Stimulated activated CD4-positive, alpha-beta T cell treated with anti-CD3 and anti-CD28 coated beads, Interleukin-12 subunit alpha, Interleukin-12 subunit beta, amount 100 ng/mL, for 48 hours (primary cell): ENCODE measurements around the gene SERPINB1.
"Not testable (repeated sequence)": the region's sequence is repeated elsewhere in the genome, so short reads cannot be mapped to it uniquely, and the experiment has no call there.

Experiments used
- DNase-seq, 3 donors: peaks; one replicate each; pipeline ENCODE4 v3.0.0-alpha.2; 2020; ENCODE audit warnings: low read depth in 2 of 3, low spot score in 1 of 3

SERPINB1 gene

GRCh38 chr6:2866171-2866846 lies 24.6 kb upstream of the SERPINB1 start:
- DNase-seq, result no peak

DNA sequence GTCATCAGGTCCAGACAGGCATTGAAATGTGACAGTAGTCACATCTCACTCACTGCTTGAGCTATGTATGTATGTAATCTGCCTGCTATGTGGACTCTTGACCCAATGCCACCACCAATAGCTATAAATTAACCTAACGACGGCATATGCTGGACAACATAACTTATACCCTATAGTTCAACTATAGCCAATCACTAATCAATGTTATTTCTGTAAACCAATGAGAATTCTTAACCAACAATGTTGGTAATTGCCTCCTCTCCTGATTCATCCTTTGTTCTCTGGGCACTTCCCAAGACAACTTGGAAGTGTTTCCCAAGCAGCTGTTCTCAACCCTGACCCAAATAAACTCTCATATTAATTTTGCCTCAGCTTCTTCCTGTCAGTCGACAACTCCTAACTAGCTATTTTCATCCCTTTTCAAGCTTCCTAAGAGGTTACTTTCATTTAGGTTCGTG lies 24.1 kb upstream of the SERPINB1 start:
- DNase-seq, result no peak

- DNase-seq, result no peak
Observed at GRCh38 chr6:2865270-2865669, 23.6 kb upstream of the SERPINB1 start.

DNA sequence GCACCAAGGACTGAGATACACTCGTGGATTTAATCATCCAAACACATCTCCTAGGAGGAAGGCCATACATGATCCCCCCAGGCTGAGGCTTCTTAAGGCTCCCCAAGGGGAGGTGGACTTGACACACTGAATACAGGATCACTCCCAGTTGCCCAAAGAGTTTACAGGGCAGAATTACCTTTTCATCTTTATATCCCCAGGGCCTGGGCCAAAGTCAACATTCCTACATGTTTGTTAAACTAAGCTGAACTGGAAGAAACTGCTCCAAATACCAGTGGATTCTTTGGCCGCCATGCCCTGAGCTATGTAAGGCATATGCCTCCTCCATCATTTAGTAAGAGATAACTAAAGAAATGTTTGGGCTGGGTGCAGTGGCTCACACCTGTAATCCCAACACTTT lies 22.2 kb upstream of the SERPINB1 start:
- DNase-seq, result no peak

- DNase-seq, result no peak
Observed at GRCh38 chr6:2862712-2863181, 21.1 kb upstream of the SERPINB1 start.

- DNase-seq, result no peak
Observed at GRCh38 chr6:2861822-2862164, 20.1 kb upstream of the SERPINB1 start.

DNA sequence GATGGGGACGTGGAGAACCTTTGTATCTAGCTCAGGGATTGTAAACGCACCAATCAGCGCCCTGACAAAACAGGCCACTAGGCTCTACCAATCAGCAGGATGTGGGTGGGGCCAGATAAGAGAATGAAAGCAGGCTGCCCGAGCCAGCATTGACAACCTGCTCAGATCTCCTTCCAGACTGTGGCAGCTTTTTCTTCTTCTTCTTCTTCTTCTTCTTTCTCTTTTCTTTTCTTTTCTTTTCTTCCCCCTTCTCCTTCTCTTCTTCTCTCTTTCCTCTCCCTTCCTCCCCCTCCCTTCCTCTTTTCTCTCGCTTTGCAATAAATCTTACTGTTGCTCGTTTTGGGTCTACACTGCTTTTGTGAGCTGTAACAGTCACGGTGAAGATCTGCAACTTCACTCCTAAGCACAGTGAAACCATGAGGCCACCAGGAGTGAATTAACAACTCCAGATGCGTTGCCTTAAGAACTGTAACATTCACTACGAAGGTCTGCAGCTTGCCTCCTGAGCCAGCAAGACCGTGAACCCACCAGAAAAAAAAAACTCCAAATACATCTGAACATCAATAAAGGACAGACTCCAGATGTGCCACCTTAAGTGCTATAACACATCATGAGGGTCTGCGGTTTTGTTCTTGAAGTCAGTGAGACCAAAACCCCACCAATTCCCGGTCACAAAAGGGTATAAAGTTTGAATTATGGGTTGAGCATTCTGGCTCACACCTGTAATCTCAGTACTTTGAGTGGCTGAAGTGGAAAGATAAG lies 19.6 kb upstream of the SERPINB1 start:
- DNase-seq, result no peak

DNA sequence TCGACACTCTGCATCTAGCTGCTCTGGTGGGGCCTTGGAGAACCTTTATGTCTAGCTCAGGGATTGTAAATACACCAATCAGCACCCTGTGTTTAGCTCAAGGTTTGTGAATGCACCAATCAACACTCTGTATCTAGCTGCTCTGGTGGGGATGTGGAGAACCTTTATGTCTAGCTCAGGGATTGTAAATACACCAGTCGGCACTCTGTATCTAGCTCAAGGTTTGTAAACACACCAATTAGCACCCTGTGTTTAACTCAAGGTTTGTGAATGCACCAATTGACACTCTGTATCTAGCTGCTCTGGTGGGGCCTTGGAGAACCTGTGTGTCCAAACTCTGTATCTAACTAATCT lies 19.0 kb upstream of the SERPINB1 start:
- DNase-seq, result not testable (repeated sequence)

GRCh38 chr6:2859798-2860705 lies 18.4 kb upstream of the SERPINB1 start:
- not testable (repeated sequence) for DNase-seq

- DNase-seq, result no peak
Observed at GRCh38 chr6:2859185-2859700, 17.6 kb upstream of the SERPINB1 start.

DNA sequence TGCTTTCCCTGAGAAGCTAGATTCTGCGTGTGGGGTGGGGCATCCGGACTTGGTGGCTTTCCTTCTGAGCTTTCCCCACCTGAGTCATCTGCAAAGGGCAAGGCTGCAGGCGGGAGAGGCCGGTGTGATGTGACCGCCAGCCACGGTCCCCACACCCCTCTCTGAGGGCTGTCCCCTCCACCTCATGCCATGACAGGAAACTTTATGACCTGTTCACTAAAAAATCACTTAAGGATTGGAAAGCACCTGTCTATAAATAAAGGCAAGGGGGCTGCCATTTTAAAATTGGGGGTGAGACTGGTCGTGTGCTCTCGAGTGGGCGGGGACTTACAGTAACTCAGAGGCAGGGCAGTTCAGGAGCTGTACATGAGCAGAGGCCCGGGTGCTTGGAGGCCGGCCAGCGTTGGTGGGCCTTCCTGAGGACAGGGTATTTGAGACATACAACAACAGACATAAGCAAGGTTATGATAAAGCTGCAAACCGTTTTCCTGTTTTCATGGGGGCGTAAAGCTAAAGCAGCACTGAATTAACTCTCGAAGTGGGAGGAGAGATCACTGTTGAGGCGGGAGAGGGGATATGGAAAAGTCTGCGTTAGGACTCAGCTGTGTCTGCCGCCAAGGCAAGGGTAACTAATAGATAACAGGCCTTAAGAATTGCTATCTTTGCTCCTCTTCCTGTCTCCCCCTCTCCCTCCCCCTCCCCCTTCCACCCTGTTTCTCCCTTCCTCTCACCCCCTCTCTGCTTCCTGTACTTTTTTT lies 16.1 kb upstream of the SERPINB1 start:
- peak in 2 of 3 donors; percentile 77 for DNase-seq

DNA sequence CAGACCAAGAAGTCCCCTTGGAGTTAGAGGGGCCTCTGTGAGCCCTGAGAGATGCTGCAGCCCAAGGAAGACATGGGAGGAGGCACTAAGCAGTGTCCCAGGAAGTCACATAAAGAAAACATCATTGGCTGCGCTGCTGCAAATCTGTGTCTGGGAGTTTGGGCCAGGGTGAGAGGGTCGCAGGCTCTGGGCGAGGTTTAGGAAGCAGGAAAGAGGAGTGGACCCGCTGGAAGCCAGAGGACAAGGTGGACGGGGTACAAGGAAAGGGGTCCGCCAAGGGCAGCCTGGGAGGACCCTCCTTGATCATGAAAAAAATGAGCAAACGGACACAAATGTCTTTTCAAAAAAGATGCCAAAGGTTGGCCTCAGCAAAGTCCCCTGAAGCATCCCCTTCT lies 15.5 kb upstream of the SERPINB1 start:
- no peak for DNase-seq

- DNase-seq, result no peak
Observed at GRCh38 chr6:2855061-2855519, 13.4 kb upstream of the SERPINB1 start.

DNA sequence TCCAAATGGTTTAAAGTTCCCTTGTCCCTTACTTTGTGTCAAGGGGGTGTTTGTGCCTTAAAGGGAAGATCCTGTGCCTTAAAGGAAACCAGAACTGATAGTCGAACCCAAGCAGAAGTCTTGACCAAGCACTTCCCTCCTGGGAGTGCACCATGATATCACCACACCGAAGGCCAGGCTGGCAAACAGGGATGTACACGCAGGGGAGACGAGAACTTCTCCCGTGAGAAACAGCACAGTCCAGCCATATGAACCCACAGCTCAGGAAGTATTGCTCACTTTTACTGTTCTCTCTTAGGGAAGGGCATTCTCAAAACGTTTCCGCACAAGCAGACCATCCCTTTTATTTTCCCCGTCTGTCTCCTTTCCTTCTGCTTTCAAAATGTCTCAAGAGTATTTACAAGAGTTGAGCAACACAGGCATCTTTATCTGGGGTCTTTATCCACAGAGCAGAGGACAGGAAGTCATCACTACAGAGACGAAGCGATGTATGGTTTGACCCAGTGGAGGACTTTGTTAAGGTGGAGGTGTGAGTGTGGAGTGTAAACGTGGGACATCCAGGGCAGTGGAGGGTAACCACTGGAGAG lies 12.8 kb upstream of the SERPINB1 start:
- no peak for DNase-seq

GRCh38 chr6:2853769-2854395 lies 12.2 kb upstream of the SERPINB1 start:
- DNase-seq, result peak; percentile 78 to 85 (median 78)

GRCh38 chr6:2853378-2853768 lies 11.7 kb upstream of the SERPINB1 start:
- DNase-seq, result not testable (repeated sequence)

- no peak for DNase-seq
Observed at GRCh38 chr6:2852921-2853322, 11.3 kb upstream of the SERPINB1 start.

- DNase-seq, result no peak
Observed at GRCh38 chr6:2852514-2852855, 10.8 kb upstream of the SERPINB1 start.

GRCh38 chr6:2851727-2852513 lies 10.3 kb upstream of the SERPINB1 start:
- DNase-seq, result no peak
